ENCODE data around the gene DCAF6. TPM values are rescaled to one million over a fixed set of nuclear protein-coding genes. Genes with fewer than 3 reads are reported as not detected.
"Not testable (repeated sequence)": the region's sequence is repeated elsewhere in the genome, so short reads cannot be mapped to it uniquely, and the experiment has no call there.

DCAF6 gene
- total and polyA plus RNA-seq, 2 experiments from 2014 or later: 52.0 to 92.7 TPM

- no peaks in the 10 kb centered on the region for H3K27me3 ChIP-seq
- no peak for TF ChIP-seq CTCF (IDR thresholded peaks at IDR 0.05; ENCODE audit: low read depth, low read length)
- peaks cover 12% of the 10 kb centered on the region for H3K4me1 ChIP-seq (ENCODE audit: low read depth)
- DNase-seq (ENCODE audit: low read depth in 1 of 2, low spot score in 1 of 2): no peak
- H3K4me3 ChIP-seq: no peak overlapping the region
- H3K36me3 ChIP-seq: peaks cover 34% of the 10 kb centered on the region
- H3K9me3 ChIP-seq (ENCODE audit: low read depth): no peaks in the 10 kb centered on the region
- H3K27ac ChIP-seq: peak overlapping the region; percentile 44
These were observed 108.8 kb downstream of the DCAF6 start for GRCh38 chr1:168045311-168045710.

GRCh38 chr1:168050307-168050706, 113.8 kb downstream of the DCAF6 start:
- Histone ChIP-seq H3K9me3 (ENCODE audit: low read depth) (no peaks in the 10 kb centered on the region), H3K4me3 (no peak overlapping the region), H3K36me3 (peaks cover 16% of the 10 kb centered on the region), H3K27ac (peak overlapping the region; percentile 0), H3K4me1 (ENCODE audit: low read depth) (peaks cover 28% of the 10 kb centered on the region), H3K27me3 (no peaks in the 10 kb centered on the region)
- no peak for TF ChIP-seq CTCF (IDR thresholded peaks at IDR 0.05; ENCODE audit: low read depth, low read length)
- no peak for DNase-seq (ENCODE audit: low read depth in 1 of 2, low spot score in 1 of 2)

GRCh38 chr1:168050880-168051279, 114.4 kb downstream of the DCAF6 start:
- H3K27ac ChIP-seq: peak overlapping the region; percentile 0
- H3K27me3 ChIP-seq: no peaks in the 10 kb centered on the region
- H3K4me1 ChIP-seq (ENCODE audit: low read depth): peaks cover 23% of the 10 kb centered on the region
- TF ChIP-seq CTCF (IDR thresholded peaks at IDR 0.05; ENCODE audit: low read depth, low read length): no peak
- H3K4me3 ChIP-seq: no peak overlapping the region
- H3K9me3 ChIP-seq (ENCODE audit: low read depth): no peaks in the 10 kb centered on the region
- H3K36me3 ChIP-seq: peaks cover 12% of the 10 kb centered on the region
- DNase-seq (ENCODE audit: low read depth in 1 of 2, low spot score in 1 of 2): peak in 1 of 2 donors; percentile 56

- Histone ChIP-seq H3K9me3 (ENCODE audit: low read depth) (no peaks in the 10 kb centered on the region), H3K4me3 (no peak overlapping the region), H3K36me3 (peaks cover 10% of the 10 kb centered on the region), H3K27me3 (no peaks in the 10 kb centered on the region), H3K27ac (peak overlapping the region; percentile 78), H3K4me1 (ENCODE audit: low read depth) (peaks cover 23% of the 10 kb centered on the region)
- no peak for TF ChIP-seq CTCF (IDR thresholded peaks at IDR 0.05; ENCODE audit: low read depth, low read length)
- DNase-seq (ENCODE audit: low read depth in 1 of 2, low spot score in 1 of 2): peak in 1 of 2 donors; percentile 10
These were observed 117.2 kb downstream of the DCAF6 start for GRCh38 chr1:168053681-168054080.

- Histone ChIP-seq H3K4me1 (ENCODE audit: low read depth) (peaks cover 23% of the 10 kb centered on the region), H3K27ac (no peak overlapping the region), H3K36me3 (peaks cover 10% of the 10 kb centered on the region), H3K4me3 (no peak overlapping the region), H3K9me3 (ENCODE audit: low read depth) (no peaks in the 10 kb centered on the region), H3K27me3 (no peaks in the 10 kb centered on the region)
- TF ChIP-seq CTCF (IDR thresholded peaks at IDR 0.05; ENCODE audit: low read depth, low read length): no peak
- DNase-seq (ENCODE audit: low read depth in 1 of 2, low spot score in 1 of 2): no peak
These were observed 117.6 kb downstream of the DCAF6 start for GRCh38 chr1:168054117-168054516.

- not testable (repeated sequence) for DNase-seq (ENCODE audit: low read depth in 1 of 2, low spot score in 1 of 2); H3K27ac ChIP-seq; H3K9me3 ChIP-seq (ENCODE audit: low read depth); H3K27me3 ChIP-seq; H3K4me3 ChIP-seq
- peaks cover 16% of the 10 kb centered on the region for H3K4me1 ChIP-seq (ENCODE audit: low read depth)
- H3K36me3 ChIP-seq: peaks cover 10% of the 10 kb centered on the region
These were observed 119.7 kb downstream of the DCAF6 start for GRCh38 chr1:168056152-168056551.

Data from cardiac muscle cell (in vitro differentiated cells and primary cell).